ENCODE data around the gene AIDA.

DNA sequence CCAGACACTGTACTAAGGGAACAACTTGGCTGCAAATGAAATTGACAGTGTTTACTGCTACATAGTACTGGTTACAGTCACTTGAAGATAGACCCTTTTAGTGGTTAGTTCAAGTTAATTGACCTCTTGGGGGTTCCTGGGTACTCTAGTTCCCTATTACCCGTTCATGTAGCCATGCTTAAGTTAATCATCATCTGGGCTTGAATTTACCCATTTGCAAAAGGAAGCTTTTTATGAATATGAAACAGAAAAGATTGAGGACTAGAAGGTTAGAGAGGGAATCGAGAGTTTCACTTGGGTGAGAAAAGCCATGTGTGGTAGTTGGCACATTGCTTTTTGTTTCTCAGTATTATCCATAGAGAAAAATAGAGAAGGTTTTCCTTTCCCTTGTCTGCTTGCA is 91.7 kb downstream of the AIDA start:
- TF ChIP-seq, protein P1, sequence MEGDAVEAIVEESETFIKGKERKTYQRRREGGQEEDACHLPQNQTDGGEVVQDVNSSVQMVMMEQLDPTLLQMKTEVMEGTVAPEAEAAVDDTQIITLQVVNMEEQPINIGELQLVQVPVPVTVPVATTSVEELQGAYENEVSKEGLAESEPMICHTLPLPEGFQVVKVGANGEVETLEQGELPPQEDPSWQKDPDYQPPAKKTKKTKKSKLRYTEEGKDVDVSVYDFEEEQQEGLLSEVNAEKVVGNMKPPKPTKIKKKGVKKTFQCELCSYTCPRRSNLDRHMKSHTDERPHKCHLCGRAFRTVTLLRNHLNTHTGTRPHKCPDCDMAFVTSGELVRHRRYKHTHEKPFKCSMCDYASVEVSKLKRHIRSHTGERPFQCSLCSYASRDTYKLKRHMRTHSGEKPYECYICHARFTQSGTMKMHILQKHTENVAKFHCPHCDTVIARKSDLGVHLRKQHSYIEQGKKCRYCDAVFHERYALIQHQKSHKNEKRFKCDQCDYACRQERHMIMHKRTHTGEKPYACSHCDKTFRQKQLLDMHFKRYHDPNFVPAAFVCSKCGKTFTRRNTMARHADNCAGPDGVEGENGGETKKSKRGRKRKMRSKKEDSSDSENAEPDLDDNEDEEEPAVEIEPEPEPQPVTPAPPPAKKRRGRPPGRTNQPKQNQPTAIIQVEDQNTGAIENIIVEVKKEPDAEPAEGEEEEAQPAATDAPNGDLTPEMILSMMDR (IDR thresholded peaks at IDR 0.05) = no peak
- TF ChIP-seq POLR2A (IDR thresholded peaks at IDR 0.05) (no peak), POLR2AphosphoS5 (IDR thresholded peaks at IDR 0.05) (no peak)
